Stimulated activated naive CD8-positive, alpha-beta T cell treated with anti-CD3 and anti-CD28 coated beads, Interleukin-15, Interleukin-2, amounts not matched to agents 100 ng/mL and 50 ng/mL, for 24 hours (primary cell): ENCODE measurements around the gene WDR75.
A peak's percentile ranks its signal among the peaks of the same experiment; 100 is the strongest.

Experiments used
- H3K27ac Mint-ChIP-seq: one replicate; pipeline ENCODE4 v1.8.0; 2021; ENCODE audit warnings: mild to moderate bottlenecking, mixed read lengths
- H3K27me3 Mint-ChIP-seq: one replicate; pipeline ENCODE4 v1.8.0; 2021; ENCODE audit warnings: mixed read lengths
- H3K36me3 Mint-ChIP-seq: one replicate; pipeline ENCODE4 v1.8.0; 2021; ENCODE audit warnings: low read depth, mixed read lengths
- H3K4me1 Mint-ChIP-seq: one replicate; pipeline ENCODE4 v1.8.0; 2021; ENCODE audit warnings: low read depth, mixed read lengths
- H3K4me3 Mint-ChIP-seq: one replicate; pipeline ENCODE4 v1.8.0; 2021; ENCODE audit warnings: mild to moderate bottlenecking, mixed read lengths
- H3K9me3 Mint-ChIP-seq: one replicate; pipeline ENCODE4 v1.8.0; 2021; ENCODE audit warnings: mixed read lengths

The WDR75 gene

GRCh38 chr2:189500456-189501160, 59.3 kb downstream of the WDR75 start:
- Mint-ChIP-seq H3K27ac (no peak overlapping the region), H3K4me1 (peaks cover 7% of the 10 kb centered on the region), H3K27me3 (no peaks in the 10 kb centered on the region), H3K36me3 (no peaks in the 10 kb centered on the region), H3K4me3 (no peak overlapping the region), H3K9me3 (no peaks in the 10 kb centered on the region)

- no peak overlapping the region for H3K27ac Mint-ChIP-seq
Measured at GRCh38 chr2:189501487-189501886, 60.2 kb downstream of the WDR75 start.

GRCh38 chr2:189502714-189503113, 61.4 kb downstream of the WDR75 start:
- Mint-ChIP-seq H3K9me3 (no peaks in the 10 kb centered on the region), H3K27me3 (no peaks in the 10 kb centered on the region), H3K27ac (no peak overlapping the region), H3K4me1 (peaks cover 17% of the 10 kb centered on the region), H3K4me3 (no peak overlapping the region), H3K36me3 (no peaks in the 10 kb centered on the region)

More at GRCh38 chr2:189501487-189501886, 60.2 kb downstream of the WDR75 start:
- no peaks in the 10 kb centered on the region for H3K9me3 Mint-ChIP-seq
- H3K27me3 Mint-ChIP-seq: no peaks in the 10 kb centered on the region
- H3K36me3 Mint-ChIP-seq: no peaks in the 10 kb centered on the region
- H3K4me1 Mint-ChIP-seq: peaks cover 14% of the 10 kb centered on the region
- H3K4me3 Mint-ChIP-seq: no peak overlapping the region

- Mint-ChIP-seq H3K4me3 (no peak overlapping the region), H3K27ac (no peak overlapping the region), H3K36me3 (no peaks in the 10 kb centered on the region), H3K9me3 (peaks cover 5% of the 10 kb centered on the region), H3K27me3 (no peaks in the 10 kb centered on the region), H3K4me1 (peaks cover 17% of the 10 kb centered on the region)
Measured at GRCh38 chr2:189504238-189504637, 63.0 kb downstream of the WDR75 start.

GRCh38 chr2:189505492-189505891, 64.2 kb downstream of the WDR75 start:
- Mint-ChIP-seq H3K4me1 (peaks cover 17% of the 10 kb centered on the region), H3K27ac (no peak overlapping the region), H3K27me3 (no peaks in the 10 kb centered on the region), H3K36me3 (no peaks in the 10 kb centered on the region), H3K4me3 (no peak overlapping the region), H3K9me3 (peaks cover 7% of the 10 kb centered on the region)

- Mint-ChIP-seq H3K4me1 (peaks cover 17% of the 10 kb centered on the region), H3K36me3 (no peaks in the 10 kb centered on the region), H3K9me3 (peaks cover 7% of the 10 kb centered on the region)
Measured at GRCh38 chr2:189506514-189506976, 65.3 kb downstream of the WDR75 start.

GRCh38 chr2:189511210-189511959, 70.1 kb downstream of the WDR75 start:
- no peak overlapping the region for H3K27ac Mint-ChIP-seq
- H3K4me1 Mint-ChIP-seq: peaks cover 4% of the 10 kb centered on the region
- H3K36me3 Mint-ChIP-seq: no peaks in the 10 kb centered on the region
- H3K4me3 Mint-ChIP-seq: no peak overlapping the region
- H3K27me3 Mint-ChIP-seq: peaks cover 11% of the 10 kb centered on the region
- H3K9me3 Mint-ChIP-seq: peaks cover 7% of the 10 kb centered on the region

More at GRCh38 chr2:189506514-189506976, 65.3 kb downstream of the WDR75 start:
- H3K27ac Mint-ChIP-seq: peak overlapping the region; percentile 64
- peaks cover 2% of the 10 kb centered on the region for H3K27me3 Mint-ChIP-seq
- no peak overlapping the region for H3K4me3 Mint-ChIP-seq

- peaks cover 16% of the 10 kb centered on the region for H3K27me3 Mint-ChIP-seq
- H3K27ac Mint-ChIP-seq: no peak overlapping the region
- H3K36me3 Mint-ChIP-seq: no peaks in the 10 kb centered on the region
- H3K4me1 Mint-ChIP-seq: no peaks in the 10 kb centered on the region
- H3K4me3 Mint-ChIP-seq: no peak overlapping the region
- peaks cover 7% of the 10 kb centered on the region for H3K9me3 Mint-ChIP-seq
Measured at GRCh38 chr2:189511960-189512319, 70.7 kb downstream of the WDR75 start.

- Mint-ChIP-seq H3K4me1 (no peaks in the 10 kb centered on the region), H3K27ac (no peak overlapping the region), H3K4me3 (no peak overlapping the region), H3K27me3 (peaks cover 19% of the 10 kb centered on the region), H3K36me3 (no peaks in the 10 kb centered on the region), H3K9me3 (peaks cover 7% of the 10 kb centered on the region)
Measured at GRCh38 chr2:189512879-189513278, 71.6 kb downstream of the WDR75 start.

GRCh38 chr2:189514104-189514503, 72.8 kb downstream of the WDR75 start:
- Mint-ChIP-seq H3K27me3 (peaks cover 19% of the 10 kb centered on the region), H3K4me3 (no peak overlapping the region), H3K9me3 (peaks cover 3% of the 10 kb centered on the region), H3K4me1 (no peaks in the 10 kb centered on the region), H3K27ac (no peak overlapping the region), H3K36me3 (no peaks in the 10 kb centered on the region)

GRCh38 chr2:189515264-189515663, 74.0 kb downstream of the WDR75 start:
- no peaks in the 10 kb centered on the region for H3K9me3 Mint-ChIP-seq
- no peak overlapping the region for H3K4me3 Mint-ChIP-seq
- peaks cover 19% of the 10 kb centered on the region for H3K27me3 Mint-ChIP-seq
- H3K36me3 Mint-ChIP-seq: no peaks in the 10 kb centered on the region
- no peaks in the 10 kb centered on the region for H3K4me1 Mint-ChIP-seq
- H3K27ac Mint-ChIP-seq: no peak overlapping the region

- H3K27me3 Mint-ChIP-seq: peaks cover 17% of the 10 kb centered on the region
- H3K36me3 Mint-ChIP-seq: no peaks in the 10 kb centered on the region
- no peaks in the 10 kb centered on the region for H3K9me3 Mint-ChIP-seq
- H3K27ac Mint-ChIP-seq: no peak overlapping the region
- H3K4me3 Mint-ChIP-seq: no peak overlapping the region
- no peaks in the 10 kb centered on the region for H3K4me1 Mint-ChIP-seq
Measured at GRCh38 chr2:189516546-189516945, 75.3 kb downstream of the WDR75 start.

GRCh38 chr2:189517847-189518535, 76.7 kb downstream of the WDR75 start:
- peaks cover 16% of the 10 kb centered on the region for H3K27me3 Mint-ChIP-seq
- no peaks in the 10 kb centered on the region for H3K36me3 Mint-ChIP-seq
- H3K27ac Mint-ChIP-seq: no peak overlapping the region
- no peaks in the 10 kb centered on the region for H3K9me3 Mint-ChIP-seq
- H3K4me3 Mint-ChIP-seq: no peak overlapping the region
- H3K4me1 Mint-ChIP-seq: no peaks in the 10 kb centered on the region

GRCh38 chr2:189519631-189520387, 78.5 kb downstream of the WDR75 start:
- no peak overlapping the region for H3K27ac Mint-ChIP-seq
- H3K4me3 Mint-ChIP-seq: no peak overlapping the region
- no peaks in the 10 kb centered on the region for H3K36me3 Mint-ChIP-seq
- peaks cover 11% of the 10 kb centered on the region for H3K27me3 Mint-ChIP-seq
- no peaks in the 10 kb centered on the region for H3K4me1 Mint-ChIP-seq
- no peaks in the 10 kb centered on the region for H3K9me3 Mint-ChIP-seq
